RWPE2 (cell line): Measurements from ENCODE around the gene FLVCR1.

ENCODE experiments used
- ATAC-seq: fragments of 200-7000 bp; cut with Tn5 transposase; 3 replicates; pipeline ENCODE4 v1.9.1; 2021; ENCODE audit warnings: low read depth
- DNase-seq: peaks from one replicate; pipeline ENCODE4 v3.0.0-alpha.2; 2020; ENCODE audit warnings: low spot score
- H3K27ac ChIP-seq: fragments of 450-650 bp; 2 replicates; pipeline ENCODE4 v1.5.1; 2017; ENCODE audit warnings: mild to moderate bottlenecking; ENCODE audit not compliant: poor library complexity, severe bottlenecking
- H3K27me3 ChIP-seq: fragments of 250-450 bp; sonication (Bioruptor Pico); 2 replicates; pipeline ENCODE4 v1.5.1; 2021; ENCODE audit warnings: mild to moderate bottlenecking, moderate library complexity; ENCODE audit not compliant: insufficient read depth, poor library complexity, severe bottlenecking
- H3K36me3 ChIP-seq: fragments of 250-450 bp; sonication (Bioruptor Pico); 2 replicates; pipeline ENCODE4 v1.5.1; 2020; ENCODE audit warnings: low read depth, mild to moderate bottlenecking, moderate library complexity
- H3K4me1 ChIP-seq: fragments of 250-450 bp; sonication (Bioruptor Pico); 2 replicates; pipeline ENCODE4 v1.5.1; 2021; ENCODE audit warnings: mild to moderate bottlenecking, moderate library complexity; ENCODE audit not compliant: insufficient read depth, poor library complexity, severe bottlenecking
- H3K4me3 ChIP-seq: fragments of 250-450 bp; sonication (Bioruptor Pico); 2 replicates; pipeline ENCODE4 v1.5.1; 2021; ENCODE audit warnings: mild to moderate bottlenecking, moderate library complexity; ENCODE audit not compliant: severe bottlenecking
- H3K9me3 ChIP-seq: fragments of 250-450 bp; sonication (Bioruptor Pico); 2 replicates; pipeline ENCODE4 v1.5.1; 2021; ENCODE audit warnings: mild to moderate bottlenecking, moderate library complexity; ENCODE audit not compliant: severe bottlenecking
- TF ChIP-seq, protein P1 (sequence below): fragments of 450-650 bp; IDR thresholded peaks from one replicate; pipeline ENCODE4 v1.5.1; 2017; ENCODE audit warnings: mild to moderate bottlenecking, moderate library complexity; ENCODE audit not compliant: poor library complexity, severe bottlenecking

The FLVCR1 gene

DNA sequence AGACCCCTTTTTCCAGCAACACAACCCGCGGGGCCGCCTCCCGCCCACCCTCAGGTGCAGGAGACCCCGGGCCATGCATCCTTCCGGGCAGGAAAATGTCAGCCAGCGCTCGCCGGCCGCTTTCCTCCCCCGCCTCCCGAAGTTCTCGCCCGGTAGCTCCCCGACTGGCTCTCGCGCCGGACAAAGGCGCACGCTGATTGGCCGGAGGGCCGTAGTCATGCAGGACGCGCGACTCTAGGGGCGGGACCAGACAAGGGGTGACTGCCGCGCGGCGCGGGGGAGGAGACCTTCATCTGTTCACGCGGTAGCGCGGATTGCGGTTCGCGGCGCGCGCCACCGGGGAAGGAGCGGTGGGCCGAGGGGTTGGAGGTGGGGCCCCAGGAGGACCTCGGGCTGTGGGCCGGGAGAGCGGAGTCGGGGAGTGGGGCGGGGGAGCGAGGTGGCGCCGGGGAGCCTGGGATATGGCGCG, at the start of gene FLVCR1:
TSS of gene FLVCR1 (plus strand) at position 284 of the 469 bp plus-strand sequence. CDS start at position 462, 178 bp downstream.
- DNase-seq, result peak; percentile 88
- Histone ChIP-seq H3K27me3 (no peaks in the 10 kb centered on the region), H3K9me3 (no peaks in the 10 kb centered on the region), H3K36me3 (peaks cover 10% of the 10 kb centered on the region), H3K4me3 (peak within 1 kb of the TSS; percentile 67), H3K4me1 (no peaks in the 10 kb centered on the region), H3K27ac (peak within 1 kb of the TSS; percentile 58)
- peak; percentile 94 for ATAC-seq
- TF ChIP-seq, protein P1, sequence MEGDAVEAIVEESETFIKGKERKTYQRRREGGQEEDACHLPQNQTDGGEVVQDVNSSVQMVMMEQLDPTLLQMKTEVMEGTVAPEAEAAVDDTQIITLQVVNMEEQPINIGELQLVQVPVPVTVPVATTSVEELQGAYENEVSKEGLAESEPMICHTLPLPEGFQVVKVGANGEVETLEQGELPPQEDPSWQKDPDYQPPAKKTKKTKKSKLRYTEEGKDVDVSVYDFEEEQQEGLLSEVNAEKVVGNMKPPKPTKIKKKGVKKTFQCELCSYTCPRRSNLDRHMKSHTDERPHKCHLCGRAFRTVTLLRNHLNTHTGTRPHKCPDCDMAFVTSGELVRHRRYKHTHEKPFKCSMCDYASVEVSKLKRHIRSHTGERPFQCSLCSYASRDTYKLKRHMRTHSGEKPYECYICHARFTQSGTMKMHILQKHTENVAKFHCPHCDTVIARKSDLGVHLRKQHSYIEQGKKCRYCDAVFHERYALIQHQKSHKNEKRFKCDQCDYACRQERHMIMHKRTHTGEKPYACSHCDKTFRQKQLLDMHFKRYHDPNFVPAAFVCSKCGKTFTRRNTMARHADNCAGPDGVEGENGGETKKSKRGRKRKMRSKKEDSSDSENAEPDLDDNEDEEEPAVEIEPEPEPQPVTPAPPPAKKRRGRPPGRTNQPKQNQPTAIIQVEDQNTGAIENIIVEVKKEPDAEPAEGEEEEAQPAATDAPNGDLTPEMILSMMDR, result no peak

DNA sequence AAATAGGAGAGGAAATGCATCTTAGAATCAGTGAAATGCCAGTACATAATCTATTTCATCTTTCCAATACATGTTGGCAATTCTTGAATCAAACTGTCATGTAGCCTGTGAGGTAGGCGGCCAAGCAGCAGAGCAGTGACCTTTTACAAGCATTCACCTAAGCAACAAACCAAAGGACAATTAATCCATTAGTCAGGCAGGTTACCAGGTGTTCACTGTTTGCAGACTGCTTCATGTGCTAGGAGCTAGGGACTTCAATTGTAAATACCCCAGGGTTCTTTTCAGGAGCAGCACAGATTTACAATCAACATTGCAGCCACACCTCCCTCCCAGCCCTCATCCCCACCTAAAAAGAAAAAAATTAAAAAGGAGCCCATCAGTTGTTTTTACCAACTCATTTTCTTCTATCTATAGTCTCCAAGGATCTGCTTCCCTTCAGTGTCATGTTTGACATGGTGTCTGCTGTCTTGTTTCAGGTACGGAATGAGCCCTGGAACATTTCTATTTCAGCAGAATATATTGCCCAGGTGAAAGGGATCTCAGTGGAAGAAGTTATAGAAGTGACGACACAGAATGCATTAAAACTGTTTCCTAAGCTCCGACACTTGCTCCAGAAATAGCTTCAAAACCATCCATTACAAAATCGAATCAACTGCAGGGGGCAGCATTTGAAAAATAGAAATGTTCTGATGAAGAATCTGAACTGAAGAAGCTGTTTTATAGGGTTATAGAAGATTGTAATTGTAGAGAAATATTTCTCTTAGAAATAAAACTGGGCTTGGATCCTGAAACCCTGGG, 43.3 kb upstream of the FLVCR1 start:
- no peak for ATAC-seq
- DNase-seq, result no peak
- no peaks in the 10 kb centered on the region for H3K36me3 ChIP-seq
- H3K4me3 ChIP-seq, result no peak overlapping the region
- TF ChIP-seq, protein P1, result no peak
- no peak overlapping the region for H3K27ac ChIP-seq
- no peaks in the 10 kb centered on the region for H3K4me1 ChIP-seq
- no peaks in the 10 kb centered on the region for H3K9me3 ChIP-seq
- no peaks in the 10 kb centered on the region for H3K27me3 ChIP-seq

DNA sequence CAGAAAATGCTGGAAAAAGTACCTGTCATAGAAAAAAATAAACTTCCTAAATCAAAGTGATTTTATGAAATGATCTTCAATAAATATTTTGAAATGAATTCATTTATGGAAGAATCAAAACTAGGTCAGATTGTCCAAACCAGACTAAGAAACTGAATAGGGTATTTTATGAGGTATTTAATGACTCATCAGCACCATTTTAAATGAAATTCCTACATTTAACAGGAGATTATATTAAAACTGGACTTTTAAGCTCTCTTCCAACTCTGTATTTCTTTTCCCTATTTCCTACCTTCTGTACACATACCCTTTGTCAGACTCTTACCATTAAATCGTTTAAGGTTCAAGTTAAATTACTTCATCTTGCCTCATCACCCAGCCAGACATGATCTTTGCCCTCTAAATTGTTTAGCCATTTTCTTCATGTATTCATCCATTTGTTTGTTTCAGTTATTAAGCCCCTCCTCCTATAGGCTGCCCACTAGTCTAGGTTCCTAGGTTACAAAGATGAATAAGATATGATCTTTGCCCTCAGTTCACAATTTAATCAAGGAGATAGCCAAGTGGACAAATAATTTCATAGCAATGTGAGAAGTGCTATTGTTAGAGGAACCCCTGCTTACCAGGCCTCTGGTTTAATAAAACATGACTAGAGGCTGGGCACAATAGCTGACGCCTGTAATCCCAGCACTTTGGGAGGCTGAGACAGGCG, 41.4 kb upstream of the FLVCR1 start:
- Histone ChIP-seq H3K9me3 (no peaks in the 10 kb centered on the region), H3K27ac (no peak overlapping the region), H3K36me3 (no peaks in the 10 kb centered on the region), H3K4me3 (no peak overlapping the region), H3K27me3 (no peaks in the 10 kb centered on the region), H3K4me1 (no peaks in the 10 kb centered on the region)
- TF ChIP-seq, protein P1, result no peak
- DNase-seq (no peak), ATAC-seq (no peak)

DNA sequence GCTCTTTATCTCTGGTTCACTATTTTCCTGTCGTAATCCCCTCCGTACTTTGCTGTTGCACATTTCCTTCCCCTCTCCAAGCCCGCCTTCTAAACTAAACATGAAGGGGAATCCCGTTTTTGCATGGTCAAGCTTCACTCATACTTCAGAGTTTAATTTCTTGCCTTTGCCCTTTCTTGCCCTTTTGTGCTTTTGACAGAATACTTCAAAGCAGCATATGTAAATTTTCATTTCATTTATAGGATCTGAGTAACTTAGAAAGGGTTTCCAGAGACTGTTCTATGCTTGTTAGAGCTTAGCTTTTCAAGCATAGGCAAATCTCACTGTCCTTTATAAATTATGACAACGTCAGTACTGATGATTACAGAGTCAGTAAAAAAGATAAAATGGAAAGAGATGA, 38.3 kb upstream of the FLVCR1 start:
- TF ChIP-seq, protein P1, result no peak
- H3K27ac ChIP-seq, result no peak overlapping the region
- H3K9me3 ChIP-seq, result no peaks in the 10 kb centered on the region
- DNase-seq, result no peak
- no peak overlapping the region for H3K4me3 ChIP-seq
- H3K4me1 ChIP-seq, result no peaks in the 10 kb centered on the region
- H3K27me3 ChIP-seq, result no peaks in the 10 kb centered on the region
- ATAC-seq, result no peak
- no peaks in the 10 kb centered on the region for H3K36me3 ChIP-seq

DNA sequence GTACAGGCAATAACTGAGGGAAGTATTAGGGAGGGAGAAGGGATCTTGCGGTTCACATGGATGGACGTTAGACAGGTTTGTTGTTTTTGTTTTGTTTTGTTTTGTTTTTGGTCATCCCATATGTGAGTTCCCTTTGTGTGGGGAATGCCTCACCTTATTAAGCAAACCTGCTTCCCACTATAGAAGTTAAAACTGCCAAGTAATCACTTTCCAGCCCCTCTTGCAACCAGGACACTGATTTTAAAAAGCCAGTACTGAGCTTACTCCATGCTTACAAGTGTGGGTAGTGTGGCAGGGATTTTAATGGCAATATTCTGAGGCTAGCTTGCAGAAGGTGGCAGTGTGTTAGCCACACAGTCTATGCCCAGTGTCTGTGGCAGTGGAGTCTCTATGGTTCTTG, 37.1 kb upstream of the FLVCR1 start:
- Histone ChIP-seq H3K27me3 (no peaks in the 10 kb centered on the region), H3K9me3 (no peaks in the 10 kb centered on the region), H3K36me3 (no peaks in the 10 kb centered on the region), H3K4me3 (no peak overlapping the region), H3K27ac (no peak overlapping the region), H3K4me1 (no peaks in the 10 kb centered on the region)
- ATAC-seq (no peak), DNase-seq (no peak)
- TF ChIP-seq, protein P1, result no peak
